Large intestine (tissue), 3 donors: ENCODE results near the gene SFTPA1. TPM values are rescaled to one million over a fixed set of nuclear protein-coding genes. Genes with fewer than 3 reads are reported as not detected.
"Not testable (repeated sequence)": the region's sequence is repeated elsewhere in the genome, so short reads cannot be mapped to it uniquely, and the experiment has no call there.

Experiments used
- DNase-seq, 2 donors: peaks; one replicate each; pipeline versions ENCODE4 v3.0.0 to v3.0.0-alpha.2; 2013
- H3K27ac ChIP-seq: one replicate; pipeline ENCODE4 v1.5.1; 2013; ENCODE audit warnings: low read length
- H3K27me3 ChIP-seq: 2 replicates; pipeline ENCODE4 v1.6.1; 2013; ENCODE audit warnings: low read length; ENCODE audit not compliant: control insufficient read depth, insufficient read depth
- H3K36me3 ChIP-seq: 2 replicates; pipeline ENCODE4 v1.6.1; 2013; ENCODE audit warnings: low read length; ENCODE audit not compliant: control insufficient read depth, insufficient read depth
- H3K4me1 ChIP-seq: one replicate; pipeline ENCODE4 v1.6.1; 2013; ENCODE audit warnings: low read length; ENCODE audit not compliant: control insufficient read depth, insufficient read depth
- H3K4me3 ChIP-seq: one replicate; pipeline ENCODE4 v1.5.1; 2013; ENCODE audit warnings: low read length
- H3K9me3 ChIP-seq: one replicate; pipeline ENCODE4 v1.6.1; 2013; ENCODE audit warnings: mild to moderate bottlenecking, low read depth, low read length, moderate library complexity; ENCODE audit not compliant: control insufficient read depth
- WGBS: methylation state at CpG from one replicate; pipeline ENCODE4 v1.1.5; 2013; ENCODE audit warnings: low lambda C conversion rate; ENCODE audit not compliant: insufficient coverage; 5-methylcytosine and 5-hydroxymethylcytosine counted together
- polyA plus RNA-seq: library from polyadenylated mRNA; unstranded; fragments of 120-200 nt; gene quantifications from one replicate; pipeline ENCODE4 v1.2.1, GENCODE V29; 2013

The SFTPA1 gene
- polyA plus RNA-seq, 1 donor = not detected

DNA sequence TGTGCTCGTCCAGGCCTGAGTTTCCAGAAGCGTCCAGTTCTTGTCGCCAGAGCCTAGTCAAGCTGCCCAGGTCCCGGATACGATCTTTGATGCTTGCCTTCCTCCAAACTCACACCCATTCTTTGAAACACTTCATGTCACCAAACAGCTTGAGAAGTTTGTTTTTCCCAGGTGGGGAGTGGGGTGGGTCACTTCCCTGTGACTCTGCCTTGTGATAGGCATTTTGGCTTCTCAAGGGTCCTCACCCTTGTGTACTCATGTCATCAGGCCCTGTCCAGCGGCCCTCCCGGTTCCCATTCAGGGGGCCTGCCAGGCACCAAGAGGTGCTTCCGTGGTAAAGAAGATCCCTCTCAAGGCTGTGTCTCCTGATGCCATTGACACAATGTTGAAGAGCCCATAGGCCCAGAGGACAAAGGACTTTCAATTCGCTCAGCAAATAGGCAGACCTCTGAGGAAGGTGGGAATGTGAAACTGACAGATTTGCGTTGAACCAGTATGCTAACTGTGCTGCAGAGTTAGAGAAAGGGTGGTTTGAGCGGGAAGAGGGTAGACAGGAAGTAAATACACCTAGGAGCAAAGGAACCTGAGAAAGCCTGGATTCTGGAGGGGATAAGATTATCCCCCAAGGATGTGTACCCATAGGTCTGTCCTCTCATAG, 24.7 kb upstream of the SFTPA1 start:
- Histone ChIP-seq H3K4me1 (no peaks in the 10 kb centered on the region), H3K36me3 (no peaks in the 10 kb centered on the region), H3K9me3 (no peaks in the 10 kb centered on the region), H3K27me3 (peaks cover 4% of the 10 kb centered on the region), H3K4me3 (no peak overlapping the region), H3K27ac (no peak overlapping the region)
- no CpG with 5 or more reads among the region's 11 CpGs for WGBS
- DNase-seq = no peak

DNA sequence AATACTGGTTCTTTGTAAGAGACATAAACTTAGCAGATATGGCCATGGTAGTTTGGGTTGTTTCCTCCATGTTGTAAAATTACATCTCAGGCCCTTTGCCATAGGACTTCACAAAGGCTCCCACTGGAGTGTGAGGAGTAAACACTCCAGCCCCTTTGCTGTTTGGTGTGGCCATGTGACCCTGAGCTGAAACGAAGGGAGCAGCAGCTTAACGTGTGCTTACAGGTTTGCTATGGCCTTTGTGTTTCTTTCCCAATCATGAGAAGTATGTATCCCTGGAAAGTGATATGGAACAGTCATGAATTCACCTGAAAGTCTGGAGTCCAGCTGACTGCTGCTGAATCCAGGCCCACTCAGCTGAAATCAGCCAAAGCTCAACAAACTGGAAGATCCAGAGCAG, 23.8 kb upstream of the SFTPA1 start:
- no peaks in the 10 kb centered on the region for H3K4me1 ChIP-seq
- peaks cover 4% of the 10 kb centered on the region for H3K27me3 ChIP-seq
- no peak for DNase-seq
- no peaks in the 10 kb centered on the region for H3K36me3 ChIP-seq
- no peak overlapping the region for H3K4me3 ChIP-seq
- H3K27ac ChIP-seq = no peak overlapping the region
- WGBS = 20% methylated on average over 1 of the region's 2 CpGs
- H3K9me3 ChIP-seq = no peaks in the 10 kb centered on the region

- Histone ChIP-seq H3K27ac (no peak overlapping the region), H3K4me3 (no peak overlapping the region), H3K27me3 (peaks cover 4% of the 10 kb centered on the region), H3K9me3 (no peaks in the 10 kb centered on the region), H3K36me3 (no peaks in the 10 kb centered on the region), H3K4me1 (no peaks in the 10 kb centered on the region)
- DNase-seq = no peak
Measured at GRCh38 chr10:79588800-79589199, 21.9 kb upstream of the SFTPA1 start.

DNA sequence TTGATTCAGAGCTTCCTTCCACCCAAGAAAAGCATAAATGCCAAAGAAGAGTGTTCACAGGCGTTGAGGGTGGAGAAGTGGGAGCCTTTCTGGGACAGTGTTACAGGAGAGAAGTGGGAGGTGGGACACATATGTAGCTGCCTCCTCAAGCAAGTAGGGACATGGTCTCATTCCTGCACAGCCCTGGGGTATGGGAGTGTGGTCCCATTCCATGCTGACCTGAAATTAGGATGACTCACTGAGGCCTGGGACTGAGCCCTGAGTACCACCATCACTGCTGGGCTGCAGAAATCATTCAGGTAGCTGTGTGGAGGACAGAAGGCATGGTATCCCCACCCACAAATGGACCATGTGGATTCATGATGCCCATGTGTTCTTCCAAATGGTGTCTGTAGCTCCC, 17.4 kb upstream of the SFTPA1 start:
- H3K27me3 ChIP-seq = peaks cover 6% of the 10 kb centered on the region
- no peaks in the 10 kb centered on the region for H3K9me3 ChIP-seq
- no CpG with 5 or more reads among the region's 1 CpG for WGBS
- H3K4me3 ChIP-seq = no peak overlapping the region
- no peaks in the 10 kb centered on the region for H3K36me3 ChIP-seq
- no peaks in the 10 kb centered on the region for H3K4me1 ChIP-seq
- H3K27ac ChIP-seq = no peak overlapping the region
- no peak for DNase-seq

DNA sequence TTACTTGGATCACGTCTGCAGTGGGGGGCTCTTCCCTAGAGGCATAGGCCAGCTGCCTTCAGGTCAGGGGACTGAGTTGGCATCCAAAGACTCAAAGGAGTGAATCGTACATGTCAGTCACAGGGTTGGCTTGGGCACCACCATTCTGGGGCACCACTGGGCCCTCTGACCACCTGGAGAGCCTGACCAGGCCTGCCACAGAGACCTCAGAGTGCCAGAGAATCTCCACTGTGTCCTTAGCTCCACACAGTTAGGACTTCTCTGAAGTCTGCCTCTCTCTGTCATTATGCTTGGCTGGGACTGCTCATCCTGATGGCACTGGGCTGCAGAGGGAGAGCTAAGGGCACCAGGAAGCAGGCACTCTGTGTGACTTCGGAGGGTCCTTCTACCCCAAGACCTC, 16.2 kb upstream of the SFTPA1 start:
- not testable (repeated sequence) for H3K27me3 ChIP-seq

GRCh38 chr10:79595510-79595909, 15.2 kb upstream of the SFTPA1 start:
- Histone ChIP-seq H3K9me3 (no peaks in the 10 kb centered on the region), H3K4me1 (no peaks in the 10 kb centered on the region), H3K36me3 (no peaks in the 10 kb centered on the region), H3K4me3 (no peak overlapping the region), H3K27me3 (peaks cover 3% of the 10 kb centered on the region), H3K27ac (no peak overlapping the region)
- WGBS = 80% methylated on average over 1 of the region's 3 CpGs
- no peak for DNase-seq

More for the DNA sequence above, 16.2 kb upstream of the SFTPA1 start:
- DNase-seq, H3K9me3 ChIP-seq, H3K4me3 ChIP-seq, H3K27ac ChIP-seq, H3K4me1 ChIP-seq, H3K36me3 ChIP-seq: not testable (repeated sequence)
- no CpG with 5 or more reads among the region's 3 CpGs for WGBS

DNA sequence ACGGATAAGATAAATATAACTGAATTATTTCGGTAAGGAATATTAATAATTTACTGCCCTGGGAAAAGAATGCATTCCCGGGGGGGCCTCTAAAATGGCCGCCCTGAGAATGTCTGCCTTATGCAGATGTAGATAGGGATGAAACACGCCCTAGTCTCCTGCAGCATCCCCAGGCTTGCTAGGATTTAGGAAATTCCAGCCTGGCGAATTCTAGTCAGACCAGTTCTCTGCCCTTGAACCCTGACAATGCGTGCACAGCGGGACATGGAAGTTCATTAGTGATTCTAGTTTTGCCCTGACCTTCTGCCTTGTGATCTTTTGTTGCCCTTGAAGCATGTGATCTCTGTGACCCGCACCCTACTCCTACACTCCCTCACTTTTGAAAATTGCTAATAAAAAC, 11.1 kb upstream of the SFTPA1 start:
- H3K27ac ChIP-seq, H3K4me1 ChIP-seq, H3K4me3 ChIP-seq, H3K36me3 ChIP-seq, H3K9me3 ChIP-seq, DNase-seq, H3K27me3 ChIP-seq: not testable (repeated sequence)
- WGBS = 93% methylated on average over 3 of the region's 9 CpGs

GRCh38 chr10:79601939-79602338, 8.8 kb upstream of the SFTPA1 start:
- Histone ChIP-seq H3K27ac (no peak overlapping the region), H3K9me3 (no peaks in the 10 kb centered on the region), H3K36me3 (no peaks in the 10 kb centered on the region), H3K27me3 (peaks cover 5% of the 10 kb centered on the region), H3K4me1 (no peaks in the 10 kb centered on the region), H3K4me3 (no peak overlapping the region)
- DNase-seq = no peak
- no CpG with 5 or more reads among the region's 1 CpG for WGBS

- no peaks in the 10 kb centered on the region for H3K9me3 ChIP-seq
- H3K27ac ChIP-seq = no peak overlapping the region
- peaks cover 5% of the 10 kb centered on the region for H3K27me3 ChIP-seq
- no peaks in the 10 kb centered on the region for H3K36me3 ChIP-seq
- H3K4me1 ChIP-seq = no peaks in the 10 kb centered on the region
- WGBS = no CpG with 5 or more reads among the region's 2 CpGs
- DNase-seq = no peak
- no peak overlapping the region for H3K4me3 ChIP-seq
Measured at GRCh38 chr10:79602953-79603352, 7.8 kb upstream of the SFTPA1 start.

DNA sequence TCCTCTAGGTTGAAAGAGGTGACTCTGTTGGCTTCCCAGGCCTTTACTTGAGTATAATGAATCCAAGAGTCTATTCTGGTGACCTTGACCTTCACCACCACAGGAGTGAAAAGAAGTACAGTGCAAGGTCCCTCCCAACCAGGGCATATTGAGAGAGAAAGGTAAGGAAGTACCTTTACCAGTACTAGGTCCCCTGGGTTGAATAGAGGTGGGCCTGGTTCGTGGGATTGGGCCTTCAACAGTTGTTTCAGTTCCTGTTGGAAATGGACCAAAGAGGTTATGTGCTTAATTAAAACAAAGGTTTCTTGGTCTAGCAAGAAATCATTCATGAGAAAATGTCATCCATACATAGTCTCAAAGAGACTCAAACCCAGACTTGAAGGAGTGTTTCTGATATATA, 6.4 kb upstream of the SFTPA1 start:
- Histone ChIP-seq H3K9me3 (no peaks in the 10 kb centered on the region), H3K27ac (no peak overlapping the region), H3K4me3 (no peak overlapping the region), H3K27me3 (peaks cover 5% of the 10 kb centered on the region), H3K36me3 (no peaks in the 10 kb centered on the region), H3K4me1 (no peaks in the 10 kb centered on the region)
- no peak for DNase-seq
- no CpG with 5 or more reads among the region's 1 CpG for WGBS

- H3K27me3 ChIP-seq = peaks cover 5% of the 10 kb centered on the region
- H3K36me3 ChIP-seq = no peaks in the 10 kb centered on the region
- H3K4me3 ChIP-seq = no peak overlapping the region
- H3K9me3 ChIP-seq = no peaks in the 10 kb centered on the region
- H3K4me1 ChIP-seq = no peaks in the 10 kb centered on the region
- H3K27ac ChIP-seq = no peak overlapping the region
- no peak for DNase-seq
Measured at GRCh38 chr10:79605308-79605707, 5.4 kb upstream of the SFTPA1 start.
